Skeletal muscle tissue (tissue), 4 donors: ENCODE data around the gene TET3. TPM values are rescaled to one million over a fixed set of nuclear protein-coding genes. Genes with fewer than 3 reads are reported as not detected.
"Not testable (repeated sequence)": the region's sequence is repeated elsewhere in the genome, so short reads cannot be mapped to it uniquely, and the experiment has no call there.

Source experiments
- H3K27ac ChIP-seq: one replicate; pipeline ENCODE4 v1.7.0; 2013; ENCODE audit warnings: mild to moderate bottlenecking, low read depth, low read length, inconsistent platforms
- H3K27me3 ChIP-seq, 3 donors: one replicate each; pipeline ENCODE4 v1.7.0; 2013; ENCODE audit warnings: low read length in 3 of 3; ENCODE audit not compliant: control insufficient read depth in 3 of 3, insufficient read depth in 3 of 3
- H3K36me3 ChIP-seq, 3 donors: one replicate each; pipeline ENCODE4 v1.7.0; 2013; ENCODE audit warnings: low read length in 3 of 3; ENCODE audit not compliant: control insufficient read depth in 3 of 3, insufficient read depth in 3 of 3
- H3K4me1 ChIP-seq, 3 donors: one replicate each; pipeline ENCODE4 v1.7.0; 2013; ENCODE audit warnings: low read length in 3 of 3, mild to moderate bottlenecking in 3 of 3; ENCODE audit not compliant: control insufficient read depth in 3 of 3, insufficient read depth in 3 of 3
- H3K4me3 ChIP-seq, 3 donors: one replicate each; pipeline ENCODE4 v1.7.0; 2013; ENCODE audit warnings: low read length in 3 of 3
- H3K9ac ChIP-seq, 3 donors: one replicate each; pipeline ENCODE4 v1.7.0; 2013; ENCODE audit warnings: low read length in 3 of 3, mild to moderate bottlenecking in 3 of 3, moderate library complexity in 2 of 3, low read depth in 1 of 3
- H3K9me3 ChIP-seq, 3 donors: one replicate each; pipeline ENCODE4 v1.7.0; 2013; ENCODE audit warnings: low read length in 3 of 3; ENCODE audit not compliant: control insufficient read depth in 3 of 3
- total RNA-seq: library from RNA; depleted of rRNA; stranded (reverse); fragments of >200 nt; gene quantifications from one replicate; pipeline ENCODE4 v1.2.3, GENCODE V29; 2014
- donor health status: Osteomylitis.

TET3 gene
- 6.8 TPM for total RNA-seq

- Histone ChIP-seq H3K4me1 (peaks cover 51 to 65% (median 54%) of the 10 kb centered on the region in 3 donors), H3K4me3 (peak within 1 kb of the TSS; percentile 59 to 68 (median 64)), H3K36me3 (peaks cover 0 to 3% (median 0%) of the 10 kb centered on the region in 3 donors), H3K27me3 (no peaks in the 10 kb centered on the region), H3K9ac (peak within 1 kb of the TSS; percentile 40 to 76 (median 64)), H3K27ac (no peak within 1 kb of the TSS), H3K9me3 (no peaks in the 10 kb centered on the region)
These were observed at the start of gene TET3 for GRCh38 chr2:73984203-73984921. TSS of gene TET3 (plus strand) at chr2:73984910. CDS start at chr2:73986404, 1,494 bp downstream.

- Histone ChIP-seq H3K4me3 (no peak overlapping the region), H3K4me1 (peaks cover 0 to 22% (median 2%) of the 10 kb centered on the region in 3 donors), H3K9me3 (no peaks in the 10 kb centered on the region), H3K27me3 (no peaks in the 10 kb centered on the region), H3K9ac (peak overlapping the region in 1 of 3 donors; percentile 10), H3K36me3 (peaks cover 0 to 11% (median 0%) of the 10 kb centered on the region in 3 donors), H3K27ac (no peak overlapping the region)
These were observed 49.1 kb upstream of the TET3 start for GRCh38 chr2:73935641-73936040.

GRCh38 chr2:73937103-73937885 lies 47.4 kb upstream of the TET3 start:
- Histone ChIP-seq H3K9me3 (no peaks in the 10 kb centered on the region), H3K36me3 (peaks cover 0 to 10% (median 0%) of the 10 kb centered on the region in 3 donors), H3K27ac (no peak overlapping the region), H3K4me1 (peaks cover 0 to 17% (median 2%) of the 10 kb centered on the region in 3 donors), H3K4me3 (no peak overlapping the region), H3K9ac (no peak overlapping the region), H3K27me3 (no peaks in the 10 kb centered on the region)

- no peak overlapping the region for H3K4me3 ChIP-seq
- no peaks in the 10 kb centered on the region for H3K9me3 ChIP-seq
- H3K4me1 ChIP-seq: peaks cover 0 to 17% (median 2%) of the 10 kb centered on the region in 3 donors
- H3K9ac ChIP-seq: no peak overlapping the region
- peaks cover 0 to 6% (median 0%) of the 10 kb centered on the region in 3 donors for H3K36me3 ChIP-seq
- no peak overlapping the region for H3K27ac ChIP-seq
- no peaks in the 10 kb centered on the region for H3K27me3 ChIP-seq
These were observed 46.8 kb upstream of the TET3 start for GRCh38 chr2:73937899-73938298.

- H3K36me3 ChIP-seq: peaks cover 0 to 8% (median 0%) of the 10 kb centered on the region in 3 donors
- peaks cover 0 to 17% (median 2%) of the 10 kb centered on the region in 3 donors for H3K4me1 ChIP-seq
- no peak overlapping the region for H3K4me3 ChIP-seq
- H3K27ac ChIP-seq: no peak overlapping the region
- H3K27me3 ChIP-seq: no peaks in the 10 kb centered on the region
- H3K9ac ChIP-seq: no peak overlapping the region
- no peaks in the 10 kb centered on the region for H3K9me3 ChIP-seq
These were observed 45.9 kb upstream of the TET3 start for GRCh38 chr2:73938718-73939352.

GRCh38 chr2:73939419-73939818 lies 45.3 kb upstream of the TET3 start:
- Histone ChIP-seq H3K4me1 (peaks cover 0 to 17% (median 2%) of the 10 kb centered on the region in 3 donors), H3K9ac (no peak overlapping the region), H3K27me3 (no peaks in the 10 kb centered on the region), H3K9me3 (no peaks in the 10 kb centered on the region), H3K36me3 (peaks cover 0 to 8% (median 0%) of the 10 kb centered on the region in 3 donors), H3K27ac (no peak overlapping the region), H3K4me3 (no peak overlapping the region)

- peaks cover 0 to 17% (median 2%) of the 10 kb centered on the region in 3 donors for H3K4me1 ChIP-seq
- H3K9me3 ChIP-seq, H3K27me3 ChIP-seq, H3K36me3 ChIP-seq, H3K27ac ChIP-seq, H3K4me3 ChIP-seq, H3K9ac ChIP-seq: not testable (repeated sequence)
These were observed 44.6 kb upstream of the TET3 start for GRCh38 chr2:73940066-73940465.

- Histone ChIP-seq H3K4me3 (no peak overlapping the region), H3K27ac (no peak overlapping the region), H3K9ac (no peak overlapping the region), H3K27me3 (no peaks in the 10 kb centered on the region), H3K4me1 (peaks cover 0 to 10% (median 2%) of the 10 kb centered on the region in 3 donors), H3K9me3 (no peaks in the 10 kb centered on the region), H3K36me3 (peaks cover 6 to 20% (median 13%) of the 10 kb centered on the region in 3 donors)
These were observed 42.0 kb upstream of the TET3 start for GRCh38 chr2:73942664-73943063.

GRCh38 chr2:73944714-73945113 lies 40.0 kb upstream of the TET3 start:
- Histone ChIP-seq H3K36me3 (peaks cover 9 to 34% (median 24%) of the 10 kb centered on the region in 3 donors), H3K9ac (no peak overlapping the region), H3K4me3 (no peak overlapping the region), H3K27ac (no peak overlapping the region), H3K9me3 (no peaks in the 10 kb centered on the region), H3K27me3 (no peaks in the 10 kb centered on the region), H3K4me1 (peaks cover 0 to 6% (median 0%) of the 10 kb centered on the region in 3 donors)
